SK-N-MC (cell line): ENCODE measurements around the gene SAMD8.

Experiments used
- EZH2 ChIP-seq: fragments of 200-600 bp; sonication (generic); IDR thresholded peaks from one replicate; pipeline ENCODE4 v1.6.1; 2017; ENCODE audit warnings: antibody characterized with exemption
- FOXP2 ChIP-seq: optimal IDR thresholded peaks from 2 replicates; pipeline ENCODE3; 2011; ENCODE audit warnings: mild to moderate bottlenecking, moderate library complexity; ENCODE audit not compliant: insufficient read depth; ENCODE audit errors: extremely low read length, control extremely low read depth
- POLR2AphosphoS5 ChIP-seq: IDR thresholded peaks from 2 replicates; pipeline ENCODE4 v1.6.1; 2012; ENCODE audit warnings: mild to moderate bottlenecking, low read depth, low read length, borderline replicate concordance

GRCh38 chr10:75111365-75111906 lies at the start of gene SAMD8:
- TF ChIP-seq EZH2 = no peak
- no peak; the same call in 1 of the 2 replicates for TF ChIP-seq POLR2AphosphoS5
- no peak for TF ChIP-seq FOXP2
